GM12892 (cell line): Measurements from ENCODE around the gene PIK3C2B.

Experiments used
- DNase-seq: peaks from one replicate; pipeline ENCODE4 v3.0.0; 2011; ENCODE audit not compliant: insufficient read length
- FAIRE-seq: peaks from 2 replicates; lab custom pipeline; 2011; peaks lifted over from hg19 to GRCh38; lab: Jason Lieb, UNC
- POLR2A ChIP-seq: IDR thresholded peaks from 2 replicates; pipeline ENCODE4 v1.6.1; 2011; ENCODE audit warnings: low read depth, low read length, control low read depth
- POLR2AphosphoS5 ChIP-seq: IDR thresholded peaks from 2 replicates; pipeline ENCODE4 v1.6.1; 2011; ENCODE audit warnings: low read depth, low read length, control low read depth
- TAF1 ChIP-seq: IDR thresholded peaks from 2 replicates; pipeline ENCODE4 v1.6.1; 2011; ENCODE audit warnings: low read depth, mild to moderate bottlenecking, control low read depth, low read length, borderline replicate concordance

Gene PIK3C2B

DNA sequence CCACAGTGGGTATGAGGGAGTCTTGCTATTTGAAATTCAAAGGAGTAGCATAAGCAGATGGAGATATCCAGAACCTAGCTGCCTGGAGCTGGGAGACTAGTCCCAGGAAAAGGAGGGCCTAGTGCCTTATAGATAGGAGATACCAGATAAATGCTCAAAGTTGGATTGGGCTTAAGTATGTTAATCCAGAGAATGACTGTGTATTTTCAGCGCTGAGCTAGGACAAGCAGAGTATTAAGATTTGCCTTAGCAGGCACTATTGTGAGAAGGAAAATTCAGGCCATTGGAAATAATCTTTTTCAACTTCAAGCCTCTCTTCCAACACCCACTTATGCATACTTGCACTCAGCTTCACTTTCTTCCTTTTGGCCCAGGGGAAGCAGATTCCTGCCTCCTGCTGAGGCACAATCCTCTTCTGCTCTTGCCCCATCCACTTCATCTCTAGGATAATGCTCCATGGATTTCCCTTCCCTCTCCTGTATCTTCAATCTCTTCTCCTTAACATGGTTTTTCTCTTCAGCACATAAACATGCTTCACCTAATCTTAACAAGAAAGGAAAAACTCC, 21.1 kb downstream of the PIK3C2B start:
- FAIRE-seq = no peak
- TF ChIP-seq POLR2A = no peak
- TF ChIP-seq POLR2AphosphoS5 = no peak
- no peak for TF ChIP-seq TAF1
- no peak for DNase-seq

DNA sequence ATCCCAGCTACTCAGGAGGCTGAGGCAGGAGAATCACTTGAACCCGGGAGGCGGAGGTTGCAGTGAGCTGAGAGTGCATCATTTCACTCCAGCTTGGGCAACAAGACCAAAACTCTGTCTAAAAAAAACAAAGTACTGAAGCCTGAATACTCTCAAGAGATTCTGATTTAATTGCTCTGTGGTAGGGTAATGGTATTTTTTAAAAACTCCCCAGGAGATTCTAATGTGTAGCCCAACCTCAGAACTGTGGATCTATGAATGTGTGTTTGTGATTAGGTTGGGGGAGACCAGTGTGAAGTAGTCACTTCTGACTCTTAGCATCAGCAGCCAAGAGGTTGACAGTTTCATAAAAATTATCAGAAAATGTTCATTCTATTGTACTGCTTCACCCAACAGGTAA, 21.9 kb downstream of the PIK3C2B start:
- no peak for FAIRE-seq
- TF ChIP-seq TAF1 (no peak), POLR2AphosphoS5 (no peak), POLR2A (no peak)
- DNase-seq = no peak

DNA sequence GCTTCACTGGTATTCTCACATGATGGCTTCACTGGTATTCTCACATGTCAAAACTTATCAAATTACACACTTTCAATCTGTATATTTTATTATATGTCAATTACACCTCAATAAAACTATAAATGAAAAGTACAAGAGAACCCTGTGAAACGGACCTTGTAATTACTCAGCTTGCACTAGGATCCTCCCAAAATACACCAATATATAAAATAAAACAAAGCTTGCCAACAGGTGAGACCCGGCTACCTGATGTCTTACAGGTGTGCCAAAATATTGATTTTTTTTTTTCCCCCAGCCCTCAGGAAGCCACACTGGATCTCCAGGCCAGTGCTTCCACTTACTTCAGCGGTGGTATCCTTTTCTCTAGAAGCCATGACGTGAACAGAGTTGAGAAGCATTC, 22.9 kb downstream of the PIK3C2B start:
- DNase-seq (no peak), FAIRE-seq (no peak)
- TF ChIP-seq POLR2AphosphoS5 = no peak
- no peak for TF ChIP-seq POLR2A
- no peak for TF ChIP-seq TAF1

DNA sequence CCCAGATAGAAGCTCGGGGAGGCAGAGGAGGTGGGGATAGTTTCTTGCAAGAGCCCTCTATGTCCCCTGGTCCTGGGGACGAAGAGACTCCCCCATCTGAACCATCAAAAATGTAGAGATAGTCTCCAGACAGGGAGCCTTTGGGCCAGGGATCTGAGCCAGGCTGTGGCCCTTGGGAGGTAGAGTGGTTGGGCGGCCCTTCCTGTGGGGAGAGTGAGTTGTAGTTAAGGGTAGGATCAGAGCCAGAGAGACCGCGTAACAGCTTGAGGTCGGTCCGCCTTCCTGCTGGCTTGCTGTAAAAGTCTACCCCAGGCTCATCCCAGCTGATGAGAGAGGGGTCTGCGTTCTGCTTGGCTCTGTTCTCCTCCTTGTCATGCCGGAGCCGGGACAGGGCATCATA, 25.3 kb downstream of the PIK3C2B start:
- DNase-seq = no peak
- TF ChIP-seq POLR2A = no peak
- TF ChIP-seq TAF1 = no peak
- no peak for TF ChIP-seq POLR2AphosphoS5
- FAIRE-seq = no peak

DNA sequence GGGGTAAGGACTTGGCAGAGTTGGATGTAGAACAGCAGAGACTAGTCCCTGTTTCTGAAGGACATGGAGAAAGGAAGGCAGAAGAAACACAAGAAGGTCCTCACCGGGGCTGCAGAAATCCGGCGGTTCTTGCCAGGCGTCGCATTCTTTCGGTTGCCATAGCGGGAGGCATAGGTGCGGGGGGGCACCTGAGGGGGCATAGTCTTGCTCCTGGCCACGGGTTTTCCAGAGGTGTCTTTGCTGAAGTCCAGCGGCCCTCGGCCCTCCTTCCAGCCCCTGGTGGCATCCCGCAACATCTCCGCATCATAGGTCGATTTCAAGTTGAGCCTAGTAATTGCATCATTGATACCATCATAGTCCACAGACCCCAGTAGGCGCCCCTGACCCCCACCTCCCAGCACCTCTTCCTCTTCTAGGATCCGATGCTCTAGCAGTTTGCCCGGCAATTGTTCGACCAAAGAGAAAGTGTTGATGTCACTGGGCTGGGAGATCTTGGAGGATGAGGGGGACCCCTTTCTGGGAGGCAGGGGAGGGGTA, 25.8 kb downstream of the PIK3C2B start:
- FAIRE-seq (no peak), DNase-seq (no peak)
- TF ChIP-seq TAF1 (no peak), POLR2A (no peak), POLR2AphosphoS5 (no peak)

DNA sequence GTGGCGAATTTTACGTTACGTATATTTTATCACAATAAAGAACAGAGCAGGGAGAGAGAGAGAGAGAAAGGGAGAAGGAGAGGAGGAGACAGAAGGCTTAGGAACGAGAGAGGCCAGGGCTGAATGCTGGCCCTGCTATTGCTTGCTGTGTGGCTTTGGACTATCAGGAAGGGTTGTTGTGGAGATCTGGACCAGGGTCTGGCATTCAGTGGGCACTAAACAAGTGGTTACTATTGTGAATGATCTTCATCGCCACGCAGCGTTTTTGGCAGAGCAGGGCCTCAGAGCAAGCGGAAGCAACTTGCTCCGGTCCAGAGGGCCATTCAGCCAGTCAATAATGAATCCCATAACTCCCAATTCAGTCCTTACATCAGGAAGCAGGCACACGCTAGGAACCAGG, 26.4 kb downstream of the PIK3C2B start:
- no peak for TF ChIP-seq POLR2AphosphoS5
- TF ChIP-seq TAF1 = no peak
- no peak for TF ChIP-seq POLR2A
- FAIRE-seq (no peak), DNase-seq (no peak)

DNA sequence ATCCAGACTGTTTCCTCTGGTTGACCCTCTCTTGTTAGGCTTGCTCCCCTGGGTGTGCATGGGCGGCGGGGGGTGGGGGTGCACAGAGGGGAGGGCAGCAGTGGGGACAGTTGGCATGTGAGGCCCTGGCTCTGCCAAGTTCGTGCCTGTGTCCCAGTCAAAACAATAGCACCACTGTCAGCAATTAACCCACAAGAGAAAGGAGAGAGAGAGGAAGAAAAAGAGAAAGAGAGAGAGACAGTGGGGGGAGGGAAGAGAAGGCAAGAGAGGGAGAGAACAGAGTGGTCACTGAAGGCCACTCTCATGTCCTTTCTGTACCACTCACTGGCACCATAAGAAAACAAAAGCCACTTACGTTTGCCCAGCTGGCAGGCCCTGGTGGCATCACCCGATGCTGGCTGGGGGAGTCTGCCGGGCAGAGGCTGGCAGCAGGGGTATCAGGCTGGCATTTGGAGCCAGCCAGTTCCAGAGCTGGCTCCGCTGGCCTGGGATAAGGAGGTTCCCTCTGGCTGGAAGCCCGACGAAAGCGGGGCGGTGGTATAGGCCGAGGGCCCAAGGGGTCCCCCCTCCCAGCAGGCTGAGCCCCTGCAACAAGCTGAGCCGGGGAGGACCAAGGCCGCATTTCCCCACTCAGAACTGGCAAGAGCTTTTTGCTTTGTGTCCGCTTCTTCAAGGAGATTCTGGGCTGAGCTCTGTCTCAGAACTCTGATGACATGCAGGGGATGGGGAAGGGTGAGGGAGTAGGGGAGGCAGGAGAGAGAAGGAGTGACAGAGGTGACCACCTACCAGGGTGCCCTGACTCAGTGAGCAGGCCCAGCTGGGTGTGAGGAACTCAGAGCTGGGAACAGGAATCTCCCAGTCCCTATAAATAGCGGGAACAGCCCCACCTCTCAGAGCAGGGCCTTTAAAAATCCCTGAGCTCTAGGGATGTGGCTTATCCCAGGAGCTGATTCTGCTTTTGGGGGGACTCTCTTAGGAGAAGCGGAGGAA, 27.9 kb downstream of the PIK3C2B start:
- TF ChIP-seq POLR2AphosphoS5 (no peak), TAF1 (no peak), POLR2A (no peak)
- FAIRE-seq (no peak), DNase-seq (no peak)

DNA sequence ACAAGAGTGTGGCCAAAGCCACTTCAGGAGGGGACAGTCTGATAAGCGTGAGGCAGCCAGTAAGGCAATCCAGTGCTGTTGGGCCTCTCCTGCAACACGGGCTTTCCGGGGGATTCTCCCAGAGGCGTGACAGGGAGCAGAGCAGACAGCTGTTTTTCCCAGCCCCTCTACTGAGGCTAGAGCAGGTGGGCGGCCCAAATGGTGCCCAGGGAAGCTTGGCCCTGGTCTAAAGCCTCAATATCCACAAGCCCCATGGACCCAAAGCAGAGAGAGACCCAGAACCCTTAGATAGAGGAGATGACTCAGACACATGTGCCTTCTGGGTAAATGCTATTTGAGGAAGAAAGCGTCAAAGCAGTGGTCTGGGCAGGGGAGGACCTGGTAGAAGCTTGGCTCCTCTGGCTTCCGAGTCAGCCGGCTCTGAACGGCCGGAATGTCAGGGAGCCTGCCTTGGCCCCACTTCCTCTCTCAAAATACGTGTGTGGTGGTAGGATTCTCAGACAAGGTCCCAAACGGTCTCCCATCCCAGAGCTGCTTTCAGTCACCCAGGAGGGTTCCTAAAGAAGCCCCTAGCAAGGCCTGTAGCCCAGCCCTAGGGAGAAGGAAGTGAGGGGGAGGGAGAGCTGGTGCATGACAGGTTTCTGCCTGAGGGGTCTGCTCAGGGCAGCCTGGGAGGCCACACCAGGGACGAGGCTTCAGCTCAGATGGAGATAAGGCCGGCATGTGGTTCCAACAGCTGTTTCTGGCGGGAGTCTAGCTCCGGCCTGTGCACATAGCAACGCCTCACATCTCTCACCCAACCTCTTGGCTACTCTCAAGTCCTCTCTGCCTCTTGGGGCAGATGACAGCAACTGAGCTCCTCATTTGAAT, 28.8 kb downstream of the PIK3C2B start:
- no peak for DNase-seq

DNA sequence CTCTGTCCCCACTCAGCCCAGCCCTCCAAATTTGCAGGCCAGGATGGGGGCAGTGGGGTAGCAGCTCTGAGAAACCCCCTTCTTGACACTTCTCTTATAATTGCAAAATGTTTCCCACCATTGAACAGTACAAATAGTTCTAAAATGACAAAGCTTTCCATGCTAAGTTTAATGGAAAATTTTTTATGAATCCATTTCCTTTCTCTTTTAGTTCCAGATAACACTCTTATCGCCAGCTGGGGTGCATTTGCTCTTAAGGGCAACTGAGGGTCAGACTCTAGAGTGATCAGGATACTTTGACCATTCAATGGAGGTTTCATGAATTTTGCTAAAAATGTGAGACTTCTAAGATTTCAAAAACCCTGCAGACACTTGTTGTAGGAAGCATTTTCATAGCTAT, 29.9 kb downstream of the PIK3C2B start:
- no peak for DNase-seq
- no peak for FAIRE-seq

More for the DNA sequence above, 28.8 kb downstream of the PIK3C2B start:
- TF ChIP-seq POLR2AphosphoS5 (no peak), TAF1 (no peak), POLR2A (0 out of 2 replicates have a peak, but pooled peaks have one; percentile 52)
- peak; percentile 88 for FAIRE-seq

DNA sequence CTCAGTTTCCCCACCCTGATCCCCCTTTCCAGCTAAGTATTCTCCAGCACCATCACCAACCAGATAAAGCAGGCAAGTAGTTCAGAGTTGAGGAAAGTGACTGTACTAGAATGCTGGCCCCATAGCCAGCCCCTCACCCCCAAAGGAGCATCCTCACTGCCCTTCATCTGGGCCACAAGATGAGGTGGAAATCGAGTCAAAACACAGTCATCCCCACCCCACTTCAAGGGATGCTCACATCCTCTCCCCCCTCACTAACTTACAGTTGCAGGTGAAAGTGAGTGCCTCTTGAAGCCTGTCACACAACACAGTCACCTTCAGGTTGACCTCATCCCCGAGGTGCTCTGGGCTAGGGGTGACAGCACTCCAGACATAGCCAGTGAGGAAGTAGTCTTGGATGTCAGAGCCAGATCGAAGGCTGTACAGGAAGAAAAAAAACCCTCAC, 30.4 kb downstream of the PIK3C2B start:
- TF ChIP-seq POLR2A (no peak), POLR2AphosphoS5 (no peak), TAF1 (no peak)
- peak; percentile 53 for FAIRE-seq
- no peak for DNase-seq

More for the DNA sequence above, 29.9 kb downstream of the PIK3C2B start:
- TF ChIP-seq TAF1 (no peak), POLR2A (no peak), POLR2AphosphoS5 (no peak)
